ENCODE results near the gene MKLN1.
"Not testable (repeated sequence)": the region's sequence is repeated elsewhere in the genome, so short reads cannot be mapped to it uniquely, and the experiment has no call there.

The MKLN1 gene

DNA sequence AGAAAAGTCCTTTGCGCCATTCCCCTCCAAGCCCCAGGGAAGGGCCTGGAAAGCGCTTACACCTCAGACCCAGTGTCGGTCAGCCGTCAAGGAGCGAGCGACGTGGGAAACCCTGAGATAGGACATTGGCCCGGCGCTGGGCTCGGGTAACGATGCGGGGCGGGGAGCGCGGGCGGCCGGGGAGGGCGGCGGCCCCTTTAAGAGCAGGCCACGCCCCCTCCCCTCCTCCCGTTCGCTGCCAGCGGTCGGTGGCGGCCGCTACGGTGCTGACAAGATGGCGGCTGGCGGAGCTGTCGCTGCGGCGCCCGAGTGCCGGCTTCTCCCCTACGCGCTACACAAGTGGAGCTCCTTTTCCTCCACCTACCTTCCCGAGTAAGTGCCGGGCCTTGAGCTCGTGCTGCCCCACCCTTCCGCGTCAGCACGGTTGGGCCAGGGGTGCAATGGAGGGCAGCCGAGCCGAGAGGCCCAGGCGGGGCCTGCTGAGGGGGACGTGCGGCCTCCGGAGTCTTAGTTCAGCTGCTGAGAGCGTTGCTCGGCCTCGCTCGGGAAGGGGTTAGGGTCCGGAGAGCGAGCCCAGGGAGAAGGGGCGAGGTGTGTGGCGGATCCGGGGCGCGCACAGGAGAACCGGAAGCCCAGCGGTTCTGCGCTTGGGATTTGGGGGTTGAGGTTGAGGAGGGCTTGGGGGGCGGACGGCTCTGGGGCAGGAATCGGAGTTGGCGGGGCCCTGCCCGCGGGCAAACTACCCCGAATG lies at the start of gene MKLN1:
Gene MKLN1, plus strand, starts transcription at position 251 of the 751 bp plus-strand sequence. Its CDS starts 24 bp downstream, at position 275.
- peak; percentile 94 for DNase-seq (ENCODE audit: low spot score)

DNA sequence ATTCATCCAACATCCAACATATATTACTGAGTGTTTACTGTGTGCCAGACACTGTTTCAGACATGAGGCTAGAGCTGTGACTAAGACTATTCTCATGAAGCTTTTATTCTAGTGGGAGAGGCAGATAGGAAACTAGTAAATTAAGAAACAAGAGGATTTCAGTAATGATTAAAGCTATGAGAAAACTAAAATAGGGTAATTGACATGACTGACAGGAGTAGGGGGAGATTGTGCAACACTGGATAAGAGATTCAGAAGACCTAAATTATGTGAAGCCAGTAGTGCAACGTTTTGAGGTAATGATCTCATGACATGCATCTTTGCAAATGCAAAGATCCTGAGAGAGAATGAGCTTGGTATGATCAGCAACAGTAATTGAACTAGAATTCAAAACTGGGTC lies 48.6 kb upstream of the MKLN1 start:
- no peak for DNase-seq (ENCODE audit: low spot score)

- no peak for DNase-seq (ENCODE audit: low spot score)
Measured at GRCh38 chr7:131281266-131282048, 46.2 kb upstream of the MKLN1 start.

- DNase-seq (ENCODE audit: low spot score), result peak; percentile 45
Measured at GRCh38 chr7:131284702-131285419, 42.8 kb upstream of the MKLN1 start.

DNA sequence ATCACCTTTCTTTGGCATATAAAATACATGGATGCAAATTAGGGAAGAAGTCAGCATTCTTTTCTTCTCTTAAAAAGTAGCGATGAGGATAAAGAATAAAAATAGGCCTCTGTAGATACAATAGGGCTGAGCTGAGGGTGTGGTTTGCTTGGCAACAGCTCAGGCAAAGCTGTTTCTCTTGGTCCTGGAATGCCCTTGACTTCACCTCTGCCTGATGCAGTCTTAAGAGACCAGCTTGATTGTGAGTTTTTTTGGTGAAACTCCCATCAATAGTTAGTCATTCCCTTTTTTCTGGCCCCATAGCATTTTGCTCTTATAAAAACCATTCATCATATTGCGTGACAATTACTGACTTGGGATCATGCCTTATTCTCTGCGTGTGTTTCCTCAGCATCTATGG lies 42.1 kb upstream of the MKLN1 start:
- DNase-seq (ENCODE audit: low spot score), result no peak

DNA sequence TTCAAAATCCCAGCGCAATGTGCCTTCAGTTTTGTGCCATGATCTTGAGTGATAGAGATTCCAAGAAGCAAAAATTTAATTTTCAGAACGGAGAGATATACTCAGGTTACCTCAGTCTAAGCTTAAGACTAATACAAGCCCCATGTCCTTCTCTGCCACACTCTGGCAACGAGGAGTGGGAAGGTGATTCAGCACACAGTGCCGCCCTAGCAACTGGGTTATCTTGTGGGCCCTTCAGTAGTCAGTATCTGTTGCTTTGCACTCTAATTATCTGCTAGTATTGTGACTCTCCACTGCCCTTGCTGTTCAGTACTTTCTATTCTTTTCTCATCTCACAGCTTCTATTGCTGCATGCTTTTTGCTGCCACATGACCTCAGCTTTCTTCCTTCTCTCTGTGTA lies 39.2 kb upstream of the MKLN1 start:
- DNase-seq (ENCODE audit: low spot score), result no peak

DNA sequence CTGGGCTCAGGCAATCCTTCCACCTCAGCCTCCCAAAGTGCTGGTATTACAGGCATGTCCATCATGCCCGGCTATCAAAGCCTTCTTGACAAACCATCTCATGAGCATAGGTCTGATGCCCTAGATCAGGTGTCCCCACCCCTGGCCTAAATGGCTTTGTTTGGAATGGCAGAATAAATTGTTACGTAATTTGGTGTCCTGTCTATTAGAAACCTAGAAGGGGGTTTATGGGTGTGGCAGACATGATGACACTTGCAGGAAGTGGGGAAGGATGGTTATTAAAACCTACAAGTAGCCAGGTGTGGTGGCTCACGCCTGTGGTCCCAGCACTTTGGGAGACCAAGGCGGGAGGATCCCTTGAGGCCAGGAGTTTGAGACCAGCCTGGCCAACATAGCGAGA lies 38.6 kb upstream of the MKLN1 start:
- no peak for DNase-seq (ENCODE audit: low spot score)

GRCh38 chr7:131292141-131292905 lies 35.4 kb upstream of the MKLN1 start:
- DNase-seq (ENCODE audit: low spot score), result no peak

DNA sequence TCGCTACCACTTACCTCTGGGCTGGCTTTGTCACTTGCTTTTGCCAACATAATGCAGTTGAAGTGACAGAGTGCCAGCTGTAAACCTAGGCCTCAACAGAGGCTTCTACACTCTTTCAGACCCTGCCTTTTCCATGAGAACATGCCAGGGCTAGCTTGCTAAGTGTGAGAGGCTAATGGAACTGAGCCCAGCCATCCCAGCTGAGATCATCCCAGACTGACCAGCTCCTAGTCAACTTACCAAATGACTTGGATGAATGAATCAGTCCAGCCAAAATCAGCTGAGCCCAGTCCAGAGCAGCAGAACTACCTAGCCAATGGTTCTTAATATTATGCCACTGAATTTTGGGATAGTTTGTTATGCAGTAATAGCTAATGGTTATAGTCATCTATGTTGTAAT lies 34.7 kb upstream of the MKLN1 start:
- no peak for DNase-seq (ENCODE audit: low spot score)

DNA sequence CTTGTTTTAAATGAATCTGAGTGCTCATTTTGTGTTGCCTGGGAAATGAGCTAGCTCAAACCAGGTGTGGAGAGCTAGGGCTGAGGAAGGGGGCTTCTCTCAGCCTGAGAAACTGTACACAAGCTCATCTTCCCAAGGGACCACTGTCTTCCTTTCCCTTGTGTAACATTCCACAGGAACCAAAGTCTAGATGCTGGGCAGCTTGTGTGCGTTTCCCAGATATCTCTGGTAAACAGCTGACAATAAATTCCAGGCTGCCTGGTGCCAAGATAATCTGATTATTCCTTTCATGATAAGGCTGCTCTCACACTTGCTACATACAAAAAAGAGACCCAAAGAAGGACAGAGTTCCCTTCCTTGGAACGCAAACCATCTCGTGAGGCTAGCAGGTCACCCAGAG lies 33.1 kb upstream of the MKLN1 start:
- no peak for DNase-seq (ENCODE audit: low spot score)

DNA sequence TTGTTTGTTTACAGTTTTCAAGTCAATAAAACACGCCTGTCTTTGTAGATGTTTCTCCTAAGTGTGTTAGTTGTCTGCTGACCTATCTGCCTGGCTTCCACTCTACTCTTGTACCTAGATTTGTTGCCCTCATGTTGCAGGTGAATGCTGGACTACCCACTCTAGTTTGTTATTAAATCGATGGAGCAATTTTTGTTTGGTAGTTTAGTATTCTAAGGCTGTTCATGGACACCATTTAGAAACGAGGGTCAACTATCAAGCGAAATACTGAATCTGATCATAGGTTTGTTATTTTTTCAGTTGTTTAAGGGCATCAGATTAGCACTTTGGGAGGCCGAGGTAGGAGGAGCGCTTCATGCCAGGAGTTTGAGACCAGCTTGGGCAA lies 29.1 kb upstream of the MKLN1 start:
- no peak for DNase-seq (ENCODE audit: low spot score)

DNA sequence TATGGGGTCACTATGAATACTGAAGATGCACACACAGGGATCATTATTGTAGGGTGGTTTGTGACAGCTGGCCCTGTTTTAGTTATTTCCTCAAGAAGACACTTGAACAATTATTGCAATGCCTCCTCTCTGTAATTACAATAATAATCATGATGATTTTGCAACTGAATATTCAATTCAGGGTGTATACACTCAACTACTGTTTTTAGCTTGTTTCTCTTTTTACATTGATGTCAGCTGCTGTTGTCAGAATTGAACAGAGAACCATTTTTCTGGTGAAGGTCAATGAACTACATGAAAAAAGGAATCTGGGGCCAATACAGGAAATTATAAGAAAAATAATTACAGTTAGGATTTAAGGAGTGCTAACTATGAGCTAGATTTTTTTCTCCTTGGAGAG lies 28.6 kb upstream of the MKLN1 start:
- no peak for DNase-seq (ENCODE audit: low spot score)

DNA sequence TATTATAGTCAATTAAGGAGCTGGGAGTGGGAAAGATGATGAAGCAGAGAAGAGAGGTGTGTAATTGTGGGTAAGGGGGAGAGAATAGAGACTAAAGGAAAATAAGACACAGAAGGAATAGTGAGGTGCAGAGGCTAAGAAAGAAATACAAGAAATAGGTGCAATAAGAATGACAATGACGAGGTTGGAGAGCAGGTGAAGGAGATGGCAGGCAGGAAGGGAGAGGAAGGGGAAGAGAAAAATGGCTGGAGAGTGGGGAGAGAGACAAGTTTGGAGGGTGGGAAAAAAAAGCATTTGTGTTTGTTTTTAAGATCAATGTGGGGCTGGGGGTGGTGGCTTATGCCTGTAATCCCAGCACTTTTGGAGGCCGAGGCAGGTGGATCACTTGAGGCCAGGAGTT lies 27.6 kb upstream of the MKLN1 start:
- DNase-seq (ENCODE audit: low spot score), result no peak

DNA sequence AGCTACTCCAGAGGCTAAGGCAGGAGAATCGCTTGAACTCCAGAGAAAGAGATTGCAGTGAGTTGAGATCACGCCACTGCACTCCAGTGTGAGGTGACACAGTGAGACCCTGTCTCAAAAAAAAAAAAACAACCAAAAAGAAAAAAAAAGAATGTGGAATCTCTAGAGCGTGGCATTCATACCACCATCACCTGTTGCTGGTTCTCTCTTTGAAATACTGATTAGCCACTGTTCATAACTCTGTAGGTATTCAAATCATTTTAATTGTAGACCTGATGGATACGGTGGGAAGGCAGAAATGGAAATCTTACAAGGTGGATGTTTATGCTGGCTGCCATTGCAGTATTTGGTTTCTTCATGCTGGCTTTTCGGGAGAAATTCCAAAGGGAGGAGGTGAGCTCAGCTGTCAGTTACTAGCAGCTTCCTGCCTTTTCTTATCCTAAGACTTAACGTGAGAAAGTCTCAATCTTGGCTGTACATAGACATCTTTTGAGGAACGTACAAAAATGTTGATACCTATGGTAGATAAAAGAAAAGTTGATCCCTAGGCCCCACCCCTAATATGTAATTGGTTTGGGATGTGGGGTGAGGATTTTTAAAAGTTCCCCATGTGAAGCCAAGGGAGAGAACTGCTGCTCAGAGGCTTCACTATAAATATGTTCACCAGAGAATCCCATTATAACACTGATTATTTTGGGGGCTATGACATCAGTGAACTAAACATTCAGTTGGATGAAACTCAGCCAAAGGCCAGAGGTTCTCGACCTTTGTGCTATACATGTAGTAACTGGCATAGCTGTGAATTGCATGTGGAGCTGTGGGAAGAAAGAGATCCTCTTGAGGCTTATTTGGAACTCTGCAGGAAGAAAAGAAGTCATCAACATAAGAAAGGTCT lies 26.9 kb upstream of the MKLN1 start:
- DNase-seq (ENCODE audit: low spot score), result no peak

DNA sequence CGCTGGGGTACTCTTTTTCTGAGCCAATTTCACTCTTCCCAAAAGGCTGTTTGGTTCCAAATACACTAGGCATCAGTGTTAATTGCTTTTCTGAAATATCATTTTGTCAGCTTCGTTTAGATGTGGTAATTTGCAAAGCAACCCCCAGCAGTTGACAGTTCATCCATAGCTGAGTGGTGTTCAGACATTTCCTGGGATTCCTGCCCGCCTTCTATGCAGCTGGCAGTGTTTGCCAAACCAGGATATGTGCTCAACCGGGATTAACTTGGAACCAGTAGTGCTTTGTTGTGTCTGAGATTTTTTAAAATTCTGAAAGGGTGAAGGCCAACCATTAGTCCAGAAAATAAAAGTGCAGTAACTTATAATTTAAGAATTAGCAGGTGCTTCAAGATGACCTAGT lies 25.2 kb upstream of the MKLN1 start:
- DNase-seq (ENCODE audit: low spot score), result no peak

DNA sequence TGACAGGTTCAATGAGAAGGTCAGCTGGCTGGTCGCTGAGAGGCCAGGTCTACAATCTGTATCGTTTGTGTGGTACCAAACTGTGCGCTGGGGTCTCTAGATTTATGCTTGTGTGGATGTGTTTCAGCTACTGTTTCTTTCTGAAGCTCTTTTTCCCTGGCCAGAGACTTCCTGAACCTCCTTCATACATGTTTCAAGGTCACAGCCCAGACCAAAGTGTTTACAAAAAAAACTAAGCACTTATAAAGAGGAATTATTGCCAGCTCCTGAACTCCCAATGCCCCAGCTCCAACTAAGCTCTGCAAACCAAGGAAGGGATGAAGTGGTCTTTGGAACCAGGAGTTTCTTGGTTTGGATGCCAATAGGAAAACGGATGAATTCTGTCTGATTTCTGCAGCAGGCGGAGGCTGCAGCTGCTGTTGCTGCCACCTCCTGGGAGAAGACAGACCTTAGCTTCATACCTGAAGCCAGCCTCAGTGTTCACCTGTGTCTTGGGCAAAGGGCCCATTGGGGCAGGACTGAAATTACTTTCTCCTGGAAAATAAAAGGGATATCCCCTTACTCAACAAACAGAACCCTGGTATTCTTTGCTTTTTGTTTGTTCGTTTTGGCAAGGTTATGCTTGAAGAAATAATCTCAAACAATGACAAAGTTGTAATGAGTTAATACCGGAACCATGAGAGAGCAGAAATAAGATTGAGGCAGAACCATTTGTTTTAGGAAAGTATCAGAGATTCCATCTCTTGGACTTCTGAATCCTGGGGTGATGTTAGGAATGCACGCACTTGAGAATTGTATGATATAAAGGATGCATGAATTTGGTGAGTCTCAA lies 24.6 kb upstream of the MKLN1 start:
- no peak for DNase-seq (ENCODE audit: low spot score)

DNA sequence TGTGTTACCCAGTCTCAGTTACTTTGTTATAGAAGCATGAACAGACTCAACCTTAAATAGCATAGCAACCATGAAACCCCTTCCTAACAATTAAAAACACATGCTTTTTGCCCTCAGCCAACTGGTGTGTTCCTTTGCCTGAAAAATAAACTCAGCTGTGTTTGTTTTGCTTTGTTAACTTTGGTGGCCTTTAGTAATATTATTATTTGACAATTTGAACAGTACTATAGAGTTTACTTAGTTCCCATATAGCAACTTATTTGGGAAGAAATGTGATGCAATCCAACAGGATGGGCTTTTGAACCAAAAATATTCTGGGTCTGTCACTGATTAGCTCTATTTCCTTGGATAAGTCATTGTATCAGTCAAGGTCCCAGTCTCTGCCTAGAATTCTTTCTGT lies 22.5 kb upstream of the MKLN1 start:
- no peak for DNase-seq (ENCODE audit: low spot score)

DNA sequence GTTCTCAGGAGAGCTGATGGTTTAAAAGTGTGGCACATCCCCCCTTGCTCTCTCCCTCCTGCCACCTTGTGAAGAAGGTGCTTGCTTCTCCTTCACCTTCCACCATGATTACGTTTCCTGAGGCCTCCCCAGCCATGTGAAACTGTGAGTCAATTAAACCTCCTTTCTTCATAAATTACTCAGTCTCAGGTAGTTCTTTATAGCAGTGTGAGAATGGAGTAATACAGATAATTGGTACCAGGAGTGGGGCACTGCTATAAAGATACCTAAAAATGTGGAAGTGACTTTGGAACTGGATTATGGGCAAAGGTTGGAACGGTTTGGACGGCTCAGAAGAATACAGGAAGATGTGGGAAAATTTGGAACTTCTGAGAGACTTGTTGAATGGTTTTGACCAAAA lies 21.6 kb upstream of the MKLN1 start:
- not testable (repeated sequence) for DNase-seq (ENCODE audit: low spot score)

GRCh38 chr7:131306777-131307176 lies 20.9 kb upstream of the MKLN1 start:
- no peak for DNase-seq (ENCODE audit: low spot score)

DNA sequence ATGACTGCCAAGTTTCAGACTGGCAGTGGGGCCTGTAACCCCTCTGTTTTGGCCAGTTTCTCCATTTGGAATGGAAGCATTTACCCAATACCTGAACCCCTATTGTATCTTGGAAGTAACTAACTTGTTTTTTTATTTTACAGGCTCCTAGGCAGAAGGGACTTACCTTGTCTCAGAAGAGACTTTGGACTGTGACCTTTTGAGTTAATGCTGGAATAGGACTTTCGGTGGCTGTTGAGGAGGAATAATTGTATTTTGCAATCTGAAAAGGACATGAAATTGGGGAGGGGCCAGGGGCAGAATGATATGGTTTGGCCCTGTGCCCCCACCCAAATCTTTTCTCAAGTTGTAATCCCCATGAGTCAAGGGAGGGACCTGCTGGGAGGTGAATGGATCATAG lies 20.0 kb upstream of the MKLN1 start:
- no peak for DNase-seq (ENCODE audit: low spot score)
